ENCODE results near the gene BSDC1.
"Not testable (repeated sequence)": the region's sequence is repeated elsewhere in the genome, so short reads cannot be mapped to it uniquely, and the experiment has no call there.

The BSDC1 gene

DNA sequence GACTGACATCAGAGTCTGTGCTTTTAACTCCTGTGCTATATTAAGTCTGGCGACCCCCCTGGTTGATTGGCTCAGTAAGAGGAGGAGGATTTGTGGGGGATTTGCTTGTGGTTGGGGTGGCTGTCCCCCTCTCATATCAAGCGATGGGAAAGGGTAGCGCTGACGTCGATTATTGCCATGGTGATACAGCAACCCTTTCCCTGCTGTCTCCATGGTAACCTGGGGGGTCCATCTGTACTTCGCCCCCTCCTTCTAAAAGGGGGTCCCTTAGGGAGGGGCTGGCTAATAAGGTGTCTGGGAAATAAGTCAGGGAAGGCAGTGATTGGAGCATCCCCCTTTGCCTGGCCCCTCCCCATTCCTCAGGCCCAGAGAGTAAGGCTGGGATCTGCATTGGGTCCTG, 36.6 kb downstream of the BSDC1 start:
- no peak for DNase-seq (ENCODE audit: low read depth in 2 of 2)

DNA sequence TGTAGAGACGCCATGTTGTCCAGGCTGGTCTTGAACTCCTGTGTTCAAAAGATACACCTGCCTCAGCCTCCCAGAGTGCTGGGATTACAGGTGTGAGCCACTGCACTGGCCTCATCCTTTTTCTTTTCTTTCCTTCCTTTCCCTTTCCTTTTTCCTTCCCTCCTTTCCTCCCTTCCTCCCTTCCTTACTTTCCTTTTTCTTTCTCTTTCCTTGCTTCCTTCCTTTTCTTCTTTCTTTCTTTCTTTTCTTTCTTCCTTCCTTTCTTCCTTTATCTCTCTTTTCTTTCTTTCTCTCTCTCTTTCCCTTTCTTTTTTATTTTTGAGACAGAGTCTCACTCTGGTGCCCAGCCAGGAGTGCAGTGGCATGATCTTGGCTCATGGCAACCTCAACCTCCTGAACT, 37.8 kb downstream of the BSDC1 start:
- DNase-seq (ENCODE audit: low read depth in 2 of 2), result no peak

DNA sequence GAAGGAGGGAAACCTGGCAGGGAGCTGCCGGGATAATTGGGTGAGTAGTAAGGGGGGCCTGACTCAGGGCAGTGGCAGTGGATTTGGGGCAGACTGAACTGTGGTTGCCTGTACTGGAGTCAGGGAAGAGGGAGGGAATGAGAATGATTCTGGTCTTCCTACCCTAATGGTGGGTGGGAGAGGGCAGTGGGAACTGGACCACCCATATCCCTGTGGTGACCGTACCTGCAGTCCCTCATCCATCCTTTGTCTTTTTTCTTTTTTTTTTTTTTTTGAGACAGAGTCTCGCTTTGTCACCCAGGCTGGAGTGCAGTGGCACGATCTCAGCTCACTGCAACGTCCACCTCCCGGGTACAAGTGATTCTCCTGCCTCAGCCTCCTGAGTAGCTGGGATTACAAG, 38.5 kb downstream of the BSDC1 start:
- DNase-seq (ENCODE audit: low read depth in 2 of 2), result not testable (repeated sequence)

DNA sequence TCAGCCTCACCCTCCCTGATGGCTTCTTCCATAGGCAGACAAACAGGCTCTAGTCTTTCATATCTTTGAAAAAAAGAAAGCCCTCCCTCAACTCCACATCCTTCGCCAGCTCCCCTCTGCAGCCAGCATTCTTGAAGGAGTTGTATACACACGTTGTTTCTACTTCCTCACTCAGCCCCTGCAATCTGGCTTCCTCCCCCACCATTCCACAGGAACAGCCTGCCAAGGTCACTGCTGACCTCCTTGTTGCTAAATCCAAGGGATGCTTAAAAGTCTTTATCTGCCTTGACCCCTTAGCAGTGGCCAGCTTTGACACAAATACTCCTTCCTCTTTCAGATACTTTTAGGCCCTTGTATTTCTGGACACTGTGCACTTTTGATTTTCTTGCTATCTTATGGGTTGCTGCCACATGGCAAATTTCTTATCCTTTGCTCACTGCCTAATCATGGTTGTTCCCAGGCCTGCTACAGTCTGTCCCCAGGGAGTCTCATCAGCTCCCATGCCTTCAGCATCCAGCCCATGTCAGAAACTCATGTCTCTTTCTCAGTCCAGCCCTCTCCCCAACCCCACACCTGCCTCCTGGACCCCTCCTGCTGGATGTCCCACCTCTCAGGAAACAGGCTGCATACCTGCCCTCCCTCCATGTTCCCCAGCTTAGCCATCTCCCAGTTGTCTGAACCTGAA, 40.2 kb downstream of the BSDC1 start:
- DNase-seq (ENCODE audit: low read depth in 2 of 2), result no peak

DNA sequence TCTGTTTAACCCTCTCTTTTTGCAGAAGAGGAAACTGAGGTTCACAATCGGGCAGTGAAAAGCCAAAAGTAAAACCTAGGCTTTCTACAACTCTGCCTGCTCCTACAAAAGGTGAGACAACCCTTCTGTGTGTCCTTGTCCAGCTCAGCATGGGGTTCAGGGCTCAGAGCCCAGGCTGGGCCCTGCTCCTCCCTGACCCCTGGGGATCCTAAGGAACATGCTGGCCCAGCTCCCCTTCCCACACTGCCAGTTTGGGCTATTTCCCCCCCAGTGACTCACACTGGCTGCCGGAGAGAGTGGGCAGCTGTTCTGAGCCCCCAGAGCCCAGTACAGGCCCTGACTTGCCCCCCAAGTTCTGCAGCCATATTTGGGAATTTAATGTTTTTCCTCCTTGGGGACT, 40.8 kb downstream of the BSDC1 start:
- no peak for DNase-seq (ENCODE audit: low read depth in 2 of 2)

DNA sequence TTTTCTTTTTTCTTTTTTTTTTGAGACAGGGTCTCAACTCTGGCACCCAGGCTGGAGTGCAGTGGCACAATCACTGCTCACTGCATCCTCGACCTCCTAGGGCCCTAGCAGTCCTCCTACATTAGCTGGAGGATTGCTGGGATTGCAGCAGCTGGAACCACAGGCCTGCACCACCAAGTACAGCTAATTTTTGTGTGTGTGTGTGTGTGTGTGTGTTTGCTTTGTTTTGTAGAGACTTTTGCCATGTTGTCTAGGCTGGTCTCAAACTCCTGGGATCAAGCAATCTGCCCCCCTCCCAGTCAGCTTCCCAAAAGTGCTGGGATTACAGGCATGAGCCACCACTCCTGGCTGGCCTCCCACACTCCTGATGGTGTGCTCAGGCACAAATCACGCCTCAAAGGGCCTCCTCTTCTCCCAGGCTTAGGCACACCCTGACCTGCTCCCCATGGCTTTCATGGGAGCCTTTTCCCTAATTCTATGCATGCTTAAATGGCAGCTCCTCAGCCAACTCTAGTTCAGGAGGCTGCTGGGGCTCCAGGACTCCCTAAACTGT, 41.3 kb downstream of the BSDC1 start:
- no peak for DNase-seq (ENCODE audit: low read depth in 2 of 2)

DNA sequence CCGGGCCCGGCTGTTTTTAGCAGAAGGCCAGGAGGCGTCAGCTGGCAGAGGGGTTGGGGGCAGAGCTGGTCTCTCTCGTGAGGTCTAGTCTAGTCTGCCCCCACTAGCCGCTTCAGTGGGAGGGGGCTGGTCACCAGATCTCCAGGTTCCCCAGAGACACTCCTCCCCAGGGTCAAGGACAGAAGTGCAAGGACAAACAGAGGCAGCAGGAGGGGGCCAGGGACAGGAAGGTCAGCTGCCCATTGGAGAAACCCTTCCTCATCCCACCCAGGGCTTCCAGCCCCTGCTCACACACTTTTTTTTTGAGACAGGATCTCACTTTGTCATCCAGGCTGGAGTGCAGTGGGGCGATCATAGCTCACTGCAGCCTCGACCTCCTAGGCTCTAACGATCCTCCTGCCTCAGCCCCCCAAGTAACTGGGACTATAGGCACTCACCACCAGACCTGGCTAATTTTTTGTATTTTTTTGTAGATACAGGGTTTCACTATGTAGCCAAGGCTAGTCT, 41.9 kb downstream of the BSDC1 start:
- DNase-seq (ENCODE audit: low read depth in 2 of 2), result no peak

DNA sequence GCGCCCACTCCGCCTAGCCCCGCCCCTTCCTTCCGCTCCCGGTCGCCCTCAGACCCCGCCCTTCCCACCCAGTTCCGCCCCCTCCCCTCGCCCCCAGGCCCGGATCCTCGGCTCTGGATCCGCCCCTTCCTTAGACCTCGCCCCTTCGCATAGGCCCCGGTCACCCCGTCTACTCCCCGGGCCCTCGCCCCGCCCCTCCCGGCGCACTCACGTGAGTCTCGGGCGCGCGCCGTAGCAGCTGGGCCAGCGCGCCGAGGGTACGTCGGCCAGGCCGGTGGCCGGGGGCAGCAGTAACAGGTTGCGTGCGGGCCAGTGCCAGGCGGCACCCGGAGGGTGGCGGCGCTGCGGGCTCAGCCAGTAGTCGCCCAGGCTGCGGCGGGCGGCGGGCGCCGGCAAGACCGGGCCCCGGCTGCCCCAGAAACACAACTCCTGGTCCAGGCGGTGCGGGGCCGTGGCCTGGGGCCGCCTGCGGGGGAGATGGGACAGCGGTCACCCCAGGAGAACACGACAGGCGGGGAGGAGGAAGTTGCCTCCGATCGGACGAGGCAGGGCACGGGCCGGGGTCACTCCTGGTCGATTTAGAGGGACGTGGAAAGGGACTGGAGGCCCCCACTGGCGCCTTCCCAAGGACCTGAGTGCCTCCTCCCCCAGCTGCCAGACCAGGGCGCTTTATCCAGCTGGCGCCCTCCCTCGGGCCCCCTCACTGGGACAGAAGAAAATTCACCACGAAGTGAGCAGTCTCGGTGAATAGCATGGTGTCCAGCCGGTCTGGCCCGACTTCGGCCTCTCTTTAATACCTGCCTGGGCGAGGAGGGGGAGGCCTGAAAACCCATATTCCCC, 42.6 kb downstream of the BSDC1 start:
- DNase-seq (ENCODE audit: low read depth in 2 of 2), result peak; percentile 87 to 88

DNA sequence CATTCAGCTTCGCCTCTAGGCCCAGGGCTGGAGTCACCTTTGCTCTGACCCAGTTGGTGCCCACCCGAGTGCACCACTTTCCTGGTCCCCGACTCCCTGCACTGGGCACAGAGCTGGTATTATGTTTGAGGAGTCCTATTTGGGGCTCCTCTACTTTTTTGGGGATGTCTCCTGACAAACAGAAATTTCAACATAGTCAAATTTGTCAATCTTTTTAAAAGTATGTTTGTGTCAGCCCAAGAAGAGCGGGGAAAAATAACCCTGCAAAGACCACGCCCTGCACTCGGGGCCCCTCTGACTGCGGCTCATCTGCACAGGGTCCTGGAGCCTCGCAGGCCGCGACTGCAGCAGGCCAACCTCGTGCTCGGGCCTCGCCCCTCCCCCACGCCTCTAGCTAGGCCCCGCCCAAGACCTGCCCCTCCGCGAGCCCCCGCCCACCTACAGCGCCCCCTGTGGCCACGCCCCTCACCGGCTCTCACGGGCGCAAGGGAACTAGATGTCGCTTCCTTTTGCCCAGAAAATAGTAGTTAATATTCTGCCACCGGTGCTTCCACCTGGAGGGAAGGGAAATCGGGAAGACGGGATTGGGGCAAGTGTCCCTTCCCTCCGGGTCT, 43.3 kb downstream of the BSDC1 start:
- peak in 1 of 2 experiments; percentile 37 for DNase-seq (ENCODE audit: low read depth in 2 of 2)

DNA sequence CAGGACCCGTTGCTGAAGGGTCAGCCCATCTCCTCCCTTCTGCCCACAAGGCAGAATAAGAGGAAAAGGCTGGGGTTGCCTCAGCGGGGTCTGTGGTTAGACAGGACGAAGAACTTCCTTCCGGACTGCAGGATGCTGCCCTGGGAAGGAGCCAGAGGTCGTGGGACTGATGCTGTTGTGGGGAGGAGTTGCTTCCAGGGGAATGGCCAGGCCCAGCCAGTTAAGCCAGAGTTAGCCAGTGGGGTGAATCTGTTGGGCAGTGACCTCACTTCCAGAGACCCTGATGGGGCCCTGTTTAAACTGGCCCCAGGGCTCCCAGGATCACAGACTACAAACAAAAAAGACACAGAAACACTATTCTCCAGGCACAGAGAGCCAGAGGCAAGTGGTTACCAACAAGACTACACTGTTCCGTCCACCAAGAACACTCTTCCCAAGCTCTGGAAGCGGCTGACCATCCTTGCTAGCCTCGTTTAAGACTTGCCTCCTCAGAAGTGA, 45.0 kb downstream of the BSDC1 start:
- no peak for DNase-seq (ENCODE audit: low read depth in 2 of 2)

DNA sequence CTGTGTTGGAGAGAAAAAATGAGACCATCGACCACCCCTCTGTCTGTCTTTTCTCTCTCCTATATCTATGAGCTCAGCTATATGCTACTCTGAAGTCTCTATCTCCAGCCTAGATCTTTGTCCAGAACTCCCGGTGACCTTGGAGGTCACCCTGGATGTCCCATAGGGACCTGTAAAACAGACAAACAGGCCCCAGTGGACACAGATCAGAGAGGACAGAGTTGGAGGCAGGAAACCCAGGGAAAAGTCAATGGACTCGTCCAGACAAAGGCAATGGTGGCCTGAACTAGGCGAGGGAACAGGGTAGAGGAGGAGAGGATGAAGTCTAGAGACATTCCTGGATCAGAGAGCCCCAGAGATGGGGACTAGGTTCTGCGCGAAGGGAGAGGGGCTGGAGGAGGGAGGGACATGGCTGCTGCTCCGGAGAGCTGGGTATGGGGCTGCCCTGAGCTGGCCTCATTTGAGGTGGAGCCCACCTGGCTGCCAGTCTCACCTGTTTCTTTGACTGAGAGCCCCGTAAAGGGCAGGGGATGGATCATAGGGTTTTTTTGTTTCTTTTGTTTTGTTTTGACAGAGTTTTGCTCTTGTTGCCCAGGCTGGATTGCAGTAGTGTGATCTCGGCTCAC, 47.6 kb downstream of the BSDC1 start:
- no peak for DNase-seq (ENCODE audit: low read depth in 2 of 2)

DNA sequence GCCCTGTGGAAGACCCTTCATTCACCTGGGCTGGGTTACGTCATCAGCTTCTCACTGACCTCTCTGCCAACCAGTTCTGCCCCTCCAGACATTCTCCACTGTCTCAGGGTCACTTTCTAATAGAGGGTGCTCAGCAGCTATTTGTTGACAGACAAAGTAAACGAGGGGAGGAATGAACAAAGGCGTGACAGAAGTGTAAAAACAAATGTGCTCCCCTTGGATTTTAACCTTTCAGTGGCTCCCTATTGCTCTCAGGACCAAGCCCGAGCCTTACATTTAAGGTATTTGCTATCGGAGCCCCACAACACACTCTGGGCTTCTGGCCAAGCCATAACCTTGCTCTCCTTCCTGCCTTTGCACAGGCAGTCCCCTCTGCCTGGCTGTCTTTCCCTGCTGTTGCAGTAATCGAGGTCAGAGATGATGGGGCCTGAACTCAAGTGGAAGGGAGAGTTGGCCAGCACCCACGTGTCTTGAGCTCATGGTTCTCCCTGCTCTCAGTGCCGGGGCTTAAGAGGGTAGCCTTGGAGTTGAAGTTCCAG, 48.9 kb downstream of the BSDC1 start:
- no peak for DNase-seq (ENCODE audit: low read depth in 2 of 2)

DNA sequence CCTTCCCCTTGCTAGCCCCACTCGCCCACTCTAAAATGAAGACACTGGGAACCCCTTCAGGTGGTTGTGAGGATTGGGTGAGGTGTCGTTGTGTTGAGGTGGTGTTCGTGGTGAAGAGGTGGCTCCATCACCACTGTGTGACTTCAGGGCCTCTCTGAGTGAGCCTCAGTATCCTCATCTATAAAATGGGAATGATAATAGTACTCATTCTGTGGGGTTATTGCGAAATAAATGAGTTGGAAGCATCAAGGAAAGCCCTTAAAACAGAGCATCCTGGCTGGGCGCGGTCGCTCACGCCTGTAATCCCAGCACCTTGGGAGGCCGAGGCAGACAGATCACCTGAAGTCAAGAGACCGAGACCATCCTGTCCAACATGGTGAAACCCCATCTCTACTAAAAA, 51.5 kb downstream of the BSDC1 start:
- DNase-seq (ENCODE audit: low read depth in 2 of 2), result no peak

DNA sequence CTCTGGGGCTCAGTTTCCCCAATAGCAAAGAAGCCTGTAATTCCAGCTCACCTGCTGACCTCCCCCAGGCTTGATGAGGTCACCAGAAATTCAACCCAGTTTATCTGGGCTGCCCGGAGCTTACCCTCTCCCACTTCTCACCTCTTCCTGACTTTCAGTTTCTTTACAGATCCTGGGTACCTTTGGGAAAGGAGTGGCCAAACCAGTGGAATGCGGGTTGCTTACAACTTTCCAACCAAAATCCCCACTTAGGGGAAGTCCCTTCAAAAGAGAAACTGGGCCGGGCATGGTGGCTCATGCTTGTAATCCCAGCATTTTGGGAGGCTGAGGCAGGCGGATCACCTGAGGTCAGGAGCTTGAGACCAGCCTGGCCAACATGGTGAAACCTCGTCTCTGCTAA, 52.3 kb downstream of the BSDC1 start:
- DNase-seq (ENCODE audit: low read depth in 2 of 2), result no peak

DNA sequence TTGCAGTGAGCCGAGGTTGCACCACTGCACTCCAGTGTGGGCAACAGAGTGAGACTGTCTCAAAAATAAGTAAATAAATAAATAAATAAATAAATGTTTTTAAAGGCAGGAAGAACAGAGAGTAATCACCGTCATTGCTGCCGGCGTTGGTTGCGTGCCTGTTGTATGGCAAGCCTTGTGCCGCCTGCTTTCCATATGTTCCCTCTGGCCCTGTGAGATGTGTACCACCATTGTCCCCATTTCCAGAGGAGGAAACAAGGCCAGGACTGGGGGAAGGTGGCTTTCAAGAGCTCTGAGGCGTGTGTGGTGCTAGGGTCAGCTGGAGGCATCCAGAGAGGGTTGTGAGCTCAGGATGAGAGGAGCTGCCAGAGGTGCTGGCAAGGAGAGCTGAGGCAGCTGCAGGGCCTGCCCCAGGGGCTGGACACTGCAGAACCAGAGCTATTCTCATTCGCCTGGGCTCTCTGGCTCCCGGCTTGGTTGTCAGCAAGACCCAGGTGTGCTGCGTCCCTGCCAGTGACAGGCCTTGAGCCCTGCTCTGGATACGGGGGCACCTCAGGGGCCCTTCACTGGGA, 53.0 kb downstream of the BSDC1 start:
- DNase-seq (ENCODE audit: low read depth in 2 of 2), result no peak

DNA sequence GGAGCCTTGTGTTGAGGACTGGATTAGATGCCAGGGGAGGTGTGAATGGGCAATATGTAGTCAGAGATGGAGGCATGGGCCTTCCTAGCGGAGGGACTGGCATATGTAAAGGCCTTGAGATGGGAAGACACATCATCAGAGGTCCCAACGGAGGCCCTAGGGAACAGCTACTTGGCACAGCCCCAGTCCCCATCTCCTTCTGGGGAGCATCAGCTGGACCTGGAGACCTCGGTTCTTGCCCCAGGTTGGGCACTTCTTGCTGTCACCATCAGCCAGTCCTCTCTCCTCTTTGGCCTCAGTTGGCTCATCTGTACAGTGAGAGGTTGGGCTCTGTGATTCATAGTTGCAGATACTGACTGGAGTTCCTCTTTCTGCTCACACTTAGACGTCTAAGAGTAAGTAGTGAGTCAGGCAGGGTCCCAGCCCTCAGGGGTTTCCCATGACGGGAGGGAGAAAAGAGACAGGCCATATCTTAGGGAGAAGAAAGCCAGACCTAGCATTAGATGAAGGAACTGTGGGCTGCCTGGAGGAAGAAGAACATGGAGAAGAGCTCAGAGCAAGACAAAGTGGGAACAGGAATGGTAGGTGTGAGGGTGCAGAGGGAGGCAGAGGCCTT, 54.8 kb downstream of the BSDC1 start:
- DNase-seq (ENCODE audit: low read depth in 2 of 2), result no peak

DNA sequence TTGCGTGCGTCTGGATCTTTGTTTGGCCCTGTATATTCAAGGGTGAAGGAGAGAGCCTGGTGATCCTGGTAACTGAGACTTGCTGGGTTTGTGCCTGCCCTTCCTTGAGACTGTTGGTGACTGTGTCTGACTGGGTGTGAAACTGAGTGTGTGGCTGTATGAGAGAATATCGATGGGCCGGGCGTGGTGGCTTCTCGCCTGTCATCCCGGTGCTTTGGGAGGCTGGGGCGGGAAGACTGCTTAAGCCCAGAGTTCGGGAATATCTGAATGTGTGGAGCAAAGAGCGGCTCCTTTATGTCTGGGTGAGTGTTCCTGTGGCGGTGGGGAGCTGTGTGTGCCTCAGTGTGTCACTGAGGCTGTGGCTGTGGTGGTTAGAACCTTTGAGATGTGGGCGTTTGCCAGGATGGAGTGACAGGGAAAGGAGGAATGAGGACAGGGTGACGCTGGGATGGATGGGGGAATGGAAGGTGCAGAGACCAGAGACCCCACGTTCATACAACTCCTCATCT, 55.5 kb downstream of the BSDC1 start:
- DNase-seq (ENCODE audit: low read depth in 2 of 2), result no peak

DNA sequence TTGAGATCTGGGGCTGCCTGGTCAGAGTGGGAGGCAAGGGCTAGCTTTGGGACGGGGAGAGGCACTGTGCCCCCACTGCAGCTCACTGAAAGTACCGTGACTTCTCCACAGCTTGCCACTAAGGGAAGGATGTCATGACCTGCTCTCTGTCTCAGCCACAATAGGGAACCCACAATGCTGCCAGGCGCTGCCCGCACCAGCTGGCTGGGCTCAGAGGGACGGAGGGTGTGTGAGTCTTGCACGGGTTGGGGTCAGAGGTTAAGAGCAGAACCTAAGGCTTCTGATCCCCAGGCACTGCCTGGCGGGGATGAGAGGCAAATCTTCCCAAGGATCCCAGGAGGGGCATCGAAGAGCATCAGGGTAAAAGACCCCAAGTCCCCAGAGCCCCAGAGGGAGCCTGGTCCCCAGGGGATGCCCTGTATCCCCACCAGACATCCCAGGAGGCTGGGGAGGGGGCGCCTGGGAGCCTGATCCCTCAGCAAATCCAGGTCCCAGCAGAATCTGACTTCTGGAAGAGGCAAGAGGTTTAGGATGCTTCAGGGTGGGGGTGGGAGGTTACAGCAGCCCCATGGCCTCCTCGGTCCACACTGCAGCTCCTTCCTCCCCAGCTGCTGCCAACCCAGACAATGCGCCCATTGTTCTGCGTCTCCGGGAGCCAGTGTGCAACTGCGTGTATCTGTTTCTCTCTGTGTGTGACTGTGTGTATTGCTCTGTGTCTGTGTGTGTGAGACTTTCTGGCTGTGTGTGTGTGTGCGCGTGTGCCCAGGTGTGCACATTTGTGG, 56.2 kb downstream of the BSDC1 start:
- no peak for DNase-seq (ENCODE audit: low read depth in 2 of 2)

DNA sequence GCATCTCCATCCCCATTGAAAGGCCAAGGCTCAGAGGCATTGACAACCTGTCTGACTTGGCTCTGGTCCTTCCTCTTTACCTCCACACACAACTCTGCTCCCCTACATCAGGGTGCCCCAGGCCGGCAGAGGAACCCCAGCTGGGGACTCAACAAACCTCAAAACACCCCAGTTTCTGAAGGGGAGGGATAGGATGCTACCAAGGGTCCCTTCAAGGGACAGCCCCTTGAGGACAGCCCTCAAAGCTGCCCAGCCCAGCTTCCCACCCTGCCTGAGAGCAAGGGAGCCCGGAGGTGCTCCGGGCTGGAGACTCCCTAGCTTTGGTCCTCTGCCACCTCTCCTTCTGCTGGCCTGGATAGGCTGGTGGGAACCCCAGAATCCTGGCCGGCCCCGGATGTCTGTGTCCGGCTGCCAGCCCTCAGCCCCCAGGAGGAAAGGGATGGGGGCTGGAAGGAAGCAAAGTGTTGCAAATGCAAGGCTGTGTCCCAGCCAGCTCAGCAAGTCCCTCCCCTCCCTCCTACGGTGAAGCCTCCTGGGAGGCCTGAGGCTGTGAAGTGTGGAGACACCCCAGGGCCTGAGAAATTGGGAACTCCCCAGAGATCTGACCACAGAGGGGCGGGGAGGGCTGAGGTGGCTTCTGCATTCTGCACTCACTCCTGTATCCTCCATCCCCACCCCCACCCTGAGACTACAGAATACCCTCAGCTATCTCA, 57.1 kb downstream of the BSDC1 start:
- DNase-seq (ENCODE audit: low read depth in 2 of 2), result no peak
